HG02870 (cell line): Measurements from ENCODE around the gene ZNF516.

Source experiments
- ATAC-seq: cut with Tn5 transposase; IDR thresholded peaks from one replicate; pipeline ENCODE4 v1.9.1; 2021; ENCODE audit warnings: mild to moderate bottlenecking, moderate library complexity; ENCODE audit not compliant: unreplicated experiment

Gene ZNF516

DNA sequence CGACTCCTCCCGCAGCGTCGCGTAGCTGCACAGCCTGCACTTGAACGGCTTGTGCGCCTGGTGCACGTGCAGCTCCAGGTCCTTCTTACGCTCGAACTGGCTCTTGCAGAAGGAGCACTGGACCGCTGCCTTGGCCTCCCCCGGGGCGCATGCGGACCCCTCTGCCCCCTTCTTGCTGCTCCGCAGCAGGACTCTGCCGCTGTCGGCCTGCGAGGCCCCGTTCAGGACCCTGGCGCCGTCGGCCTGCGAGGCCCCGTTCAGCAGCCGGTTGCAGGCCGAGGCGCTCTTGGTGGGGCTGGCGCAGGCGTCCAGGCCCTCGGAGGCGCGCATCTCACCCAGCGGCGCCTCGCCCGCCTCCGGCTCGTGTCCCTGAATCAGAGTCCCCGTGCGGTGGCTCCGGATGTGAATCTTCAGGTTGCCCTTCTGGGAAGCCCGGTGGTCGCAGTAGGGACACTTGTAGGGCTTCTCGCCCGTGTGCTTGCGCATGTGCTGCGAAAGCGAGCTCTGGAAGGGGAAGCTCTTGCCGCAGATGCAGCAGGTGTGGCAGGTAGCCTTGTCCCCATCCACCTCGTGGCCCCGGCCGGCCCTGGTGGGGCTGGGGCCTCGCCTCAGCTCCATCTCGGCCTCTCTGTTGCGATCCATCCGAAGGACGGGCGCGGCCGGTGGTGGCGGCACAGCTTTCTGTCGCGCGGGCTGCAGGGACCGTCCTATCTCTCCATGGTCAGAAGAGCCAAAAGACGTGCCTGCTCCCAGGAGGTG, 52.5 kb downstream of the ZNF516 start:
- ATAC-seq = no peak

DNA sequence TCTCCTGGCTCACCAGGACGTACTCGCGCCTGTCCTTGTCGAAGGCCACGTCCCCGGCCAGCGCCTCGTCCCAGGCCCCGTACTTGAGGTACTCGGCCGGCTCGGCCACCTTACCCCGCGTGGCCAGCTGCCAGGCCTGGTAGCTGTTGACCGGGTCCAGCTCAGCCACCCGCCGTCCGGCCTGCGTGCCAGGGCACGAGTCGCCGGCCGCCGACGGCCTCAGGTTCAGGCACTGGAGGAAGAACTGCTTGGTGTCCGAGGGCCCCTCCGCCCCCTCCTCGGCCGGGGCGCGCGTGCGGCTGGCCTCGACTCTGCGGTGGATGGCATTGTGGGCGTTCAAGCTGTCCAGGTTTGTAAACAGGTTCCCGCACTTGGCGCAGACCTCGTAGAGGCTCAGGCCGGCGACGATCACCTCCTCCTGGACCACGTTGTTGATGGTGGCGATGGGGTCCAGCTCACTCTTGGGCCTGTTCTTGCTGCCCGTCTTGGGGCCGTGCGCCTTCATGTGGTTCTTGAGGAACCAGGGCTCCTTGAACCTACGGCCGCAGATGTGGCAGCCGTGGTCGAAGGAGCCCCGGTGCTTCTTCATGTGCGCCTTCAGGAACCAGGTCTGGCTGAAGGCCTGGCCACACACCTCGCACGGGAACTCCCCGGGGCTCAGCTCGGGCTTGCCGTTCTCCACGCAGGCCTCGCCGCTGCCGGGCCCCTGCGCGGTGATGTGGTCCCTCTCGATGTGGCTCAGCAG, 53.2 kb downstream of the ZNF516 start:
- no peak for ATAC-seq

DNA sequence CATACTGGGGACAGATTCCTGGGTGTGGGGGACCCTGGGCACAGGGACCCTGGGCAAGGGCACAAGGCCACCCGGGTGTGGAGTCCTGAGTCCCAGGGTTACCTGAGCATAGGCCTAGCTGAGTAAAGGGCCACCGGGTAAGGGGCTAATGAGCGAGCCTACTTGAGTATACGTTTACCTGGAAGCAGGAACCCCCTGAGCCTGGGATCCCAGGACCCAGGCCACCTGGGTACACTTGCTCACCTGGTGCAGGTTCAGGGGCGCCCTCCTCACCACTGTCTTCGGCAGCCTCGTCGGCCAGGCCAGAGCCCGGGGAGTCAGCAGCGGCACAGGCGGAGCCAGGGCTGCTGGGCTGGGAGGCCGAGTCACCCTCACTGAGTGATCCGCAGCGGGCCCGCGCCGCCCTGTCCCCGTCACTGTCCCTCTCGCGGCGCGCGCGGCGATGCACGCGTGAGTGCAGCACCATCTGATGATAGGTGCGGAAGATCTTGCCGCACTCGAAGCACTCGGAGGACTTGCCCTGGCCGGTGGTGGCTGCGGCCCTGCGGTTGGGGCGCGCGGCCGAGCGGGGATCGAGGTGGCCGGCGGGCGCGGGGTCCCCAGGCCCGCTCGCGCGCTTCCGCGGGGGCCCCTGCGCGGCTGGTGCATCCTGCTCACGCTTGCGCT, 53.9 kb downstream of the ZNF516 start:
- ATAC-seq = no peak

DNA sequence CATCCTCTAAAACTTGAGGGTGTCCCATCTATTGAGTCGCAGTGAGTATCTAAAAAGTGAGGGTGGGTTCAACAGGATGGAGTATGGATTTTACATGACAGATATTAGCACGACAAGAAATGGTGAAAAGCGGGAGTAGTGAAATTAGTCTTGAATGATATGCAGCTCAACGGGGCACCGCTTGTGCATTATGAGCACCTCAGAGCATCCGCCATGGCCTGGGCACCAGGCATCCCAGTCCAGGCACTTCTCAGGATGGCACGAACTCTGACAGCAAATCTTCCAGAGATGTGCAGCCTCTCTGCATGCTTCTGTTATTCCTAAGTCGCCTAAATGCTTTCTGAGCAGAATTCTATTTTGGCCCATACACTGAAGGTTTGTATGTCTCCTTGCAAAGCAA, 57.1 kb downstream of the ZNF516 start:
- no peak for ATAC-seq

DNA sequence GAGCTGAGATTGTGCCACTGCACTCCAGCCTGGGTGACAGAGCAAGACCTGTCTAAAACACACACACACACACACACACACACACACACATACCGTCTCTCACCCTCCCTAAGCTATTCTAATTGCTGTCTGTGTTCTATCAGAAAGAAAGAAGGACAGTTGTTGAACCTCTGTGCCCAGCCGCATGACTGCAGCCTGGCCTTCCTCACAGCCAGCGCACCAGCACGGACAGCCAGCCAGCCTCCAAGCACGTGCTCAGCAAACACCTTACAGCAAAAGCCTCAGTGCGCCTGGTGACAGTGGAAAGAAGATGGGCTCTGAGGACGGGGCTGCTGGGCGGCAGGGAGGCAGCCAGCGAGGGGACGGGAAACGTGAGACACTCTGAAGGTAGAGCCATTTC, 58.0 kb downstream of the ZNF516 start:
- no peak for ATAC-seq

DNA sequence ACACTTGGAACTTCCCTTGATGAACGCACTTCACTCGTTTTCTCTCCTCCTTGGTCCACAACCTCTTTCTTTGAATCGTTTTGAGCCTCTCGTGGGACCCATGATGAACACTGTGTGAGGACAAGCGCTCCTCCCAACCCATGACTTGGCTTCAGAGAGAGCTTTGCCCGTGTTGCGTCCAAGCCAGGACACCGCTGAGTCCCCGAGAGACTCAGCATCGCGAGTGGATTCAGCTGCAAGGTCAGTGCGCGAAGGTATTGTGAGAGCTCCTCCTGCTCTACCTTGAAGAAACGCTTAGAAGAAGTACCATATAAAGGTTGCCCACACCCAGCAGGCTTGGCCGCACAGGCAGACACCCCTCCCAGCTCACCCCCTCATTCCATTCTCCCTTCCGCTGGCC, 58.7 kb downstream of the ZNF516 start:
- no peak for ATAC-seq

DNA sequence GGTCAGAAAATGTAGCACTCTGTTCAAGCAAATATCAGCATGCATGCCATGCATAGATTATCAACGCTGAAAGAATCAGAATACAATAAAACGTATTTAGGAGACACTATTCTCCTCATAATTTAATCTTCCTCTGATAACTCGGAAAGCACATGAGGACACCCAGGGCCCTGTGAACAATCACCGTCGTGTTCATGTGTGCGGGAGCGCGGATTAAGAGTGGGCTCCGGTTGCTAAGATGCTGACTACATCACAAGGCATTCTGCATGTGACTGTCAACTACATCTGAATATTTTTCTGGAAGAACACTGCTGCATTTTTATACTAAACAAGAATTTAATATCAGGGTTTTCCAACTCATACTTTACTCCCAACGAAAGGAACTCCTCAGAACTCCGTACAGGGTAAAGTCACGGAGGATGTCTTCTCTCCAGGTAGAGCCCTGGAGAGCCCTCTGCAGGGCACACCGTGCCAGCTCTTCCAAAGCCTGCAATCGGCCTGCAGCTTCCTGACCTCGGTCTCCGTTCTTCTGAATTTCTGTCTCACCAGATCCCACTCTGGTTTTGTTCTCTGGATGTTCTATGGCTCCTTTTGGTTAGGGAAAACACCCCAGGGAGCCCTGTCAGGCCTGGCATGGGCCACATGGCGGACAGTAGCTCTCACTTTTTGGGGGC, 59.6 kb downstream of the ZNF516 start:
- ATAC-seq = no peak

DNA sequence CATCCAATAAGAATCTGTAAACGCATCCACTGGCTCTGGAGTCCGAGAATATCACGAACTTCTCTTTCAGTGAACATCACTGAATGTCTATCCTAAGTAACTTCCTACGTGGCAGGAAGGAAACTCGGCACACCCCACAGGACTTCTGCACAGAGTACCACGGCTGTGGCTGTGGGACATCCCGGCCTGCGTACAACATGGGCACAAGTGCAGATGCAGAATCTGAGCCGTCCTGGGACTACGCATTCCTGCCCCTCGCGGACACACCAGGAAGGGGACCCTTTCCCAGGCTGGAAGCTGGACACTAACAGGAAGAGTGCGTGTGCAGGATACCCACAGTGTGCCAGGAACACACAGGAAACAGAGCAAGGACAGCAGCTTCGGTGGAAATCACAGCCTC, 60.6 kb downstream of the ZNF516 start:
- ATAC-seq = no peak

DNA sequence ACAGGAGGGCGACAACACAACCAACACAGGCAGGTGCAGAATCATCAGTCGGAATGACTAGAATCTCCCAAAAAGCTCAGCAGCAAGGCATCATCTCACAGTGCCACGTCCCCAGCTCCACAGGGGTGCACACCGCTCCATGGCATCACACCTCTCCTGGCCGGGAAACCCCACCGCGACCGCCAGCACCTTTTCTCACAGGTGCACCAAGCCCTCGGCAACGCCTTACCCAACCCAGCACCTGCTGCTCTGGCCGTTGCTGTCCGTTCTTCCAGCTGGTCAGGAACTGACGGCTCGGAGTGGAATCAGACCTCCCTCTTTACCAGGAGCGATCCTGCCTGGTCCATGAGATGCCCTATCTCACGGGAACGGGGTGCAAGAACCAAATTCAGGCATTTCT, 61.3 kb downstream of the ZNF516 start:
- ATAC-seq = no peak

DNA sequence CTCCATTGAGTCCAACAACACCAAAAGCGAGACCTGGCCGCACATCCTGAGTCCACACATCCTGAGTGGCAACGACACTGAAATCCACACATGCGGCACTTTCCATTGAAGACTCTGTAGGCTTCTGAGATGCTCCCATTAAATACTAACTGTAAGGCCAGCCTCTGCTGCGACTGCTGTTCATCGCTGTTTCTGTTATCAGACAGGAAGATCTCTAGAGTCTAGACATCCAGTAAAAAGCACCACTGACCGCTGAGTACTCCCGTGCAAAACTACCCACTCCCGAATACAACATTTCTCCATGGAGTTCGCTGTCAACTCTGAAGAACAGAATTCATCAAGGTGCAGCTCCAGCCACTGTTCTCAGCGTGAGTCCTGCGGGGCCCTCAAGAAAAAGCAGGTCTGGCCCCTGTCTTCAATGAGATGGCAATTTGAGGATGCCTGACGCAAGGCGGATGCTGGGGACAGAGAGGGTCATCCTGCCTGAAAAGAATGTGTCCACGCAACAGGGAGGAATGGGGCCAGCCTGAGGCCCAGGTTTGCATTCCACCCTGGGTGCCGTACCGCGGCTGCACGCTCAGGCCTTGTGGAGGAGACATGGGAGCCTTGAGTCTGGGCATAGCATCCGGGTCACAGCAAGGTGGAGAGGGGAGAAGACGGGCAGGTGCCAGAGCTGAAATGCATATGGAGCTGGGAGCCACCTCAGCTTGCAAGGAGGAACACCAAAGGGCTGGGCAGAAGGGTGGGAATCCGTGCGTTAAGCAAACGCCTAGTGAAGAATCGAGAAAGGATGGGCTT, 61.9 kb downstream of the ZNF516 start:
- ATAC-seq = no peak

DNA sequence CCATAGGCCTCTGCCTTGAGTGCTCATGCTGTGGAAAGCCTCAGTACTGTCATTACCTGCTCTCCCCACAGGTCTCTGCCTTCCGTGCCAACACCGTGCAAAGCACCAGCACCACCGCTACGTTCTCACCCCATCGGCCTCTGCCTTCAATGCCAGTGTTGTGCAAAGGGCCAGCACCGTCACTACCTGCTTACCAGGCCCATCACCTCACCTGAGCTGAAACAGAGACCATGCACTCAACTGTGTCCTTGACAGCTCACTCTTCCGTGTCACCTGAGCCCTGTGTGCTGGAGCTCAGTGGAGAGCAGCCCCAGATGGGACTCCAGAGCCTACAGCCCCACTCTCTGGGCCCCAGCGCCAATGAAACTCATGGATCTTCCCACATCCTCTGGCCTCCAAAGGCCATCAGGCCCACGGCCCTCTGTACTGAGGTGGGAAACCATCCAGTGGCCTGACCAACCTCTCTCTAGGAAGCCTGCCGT, 62.7 kb downstream of the ZNF516 start:
- no peak for ATAC-seq

DNA sequence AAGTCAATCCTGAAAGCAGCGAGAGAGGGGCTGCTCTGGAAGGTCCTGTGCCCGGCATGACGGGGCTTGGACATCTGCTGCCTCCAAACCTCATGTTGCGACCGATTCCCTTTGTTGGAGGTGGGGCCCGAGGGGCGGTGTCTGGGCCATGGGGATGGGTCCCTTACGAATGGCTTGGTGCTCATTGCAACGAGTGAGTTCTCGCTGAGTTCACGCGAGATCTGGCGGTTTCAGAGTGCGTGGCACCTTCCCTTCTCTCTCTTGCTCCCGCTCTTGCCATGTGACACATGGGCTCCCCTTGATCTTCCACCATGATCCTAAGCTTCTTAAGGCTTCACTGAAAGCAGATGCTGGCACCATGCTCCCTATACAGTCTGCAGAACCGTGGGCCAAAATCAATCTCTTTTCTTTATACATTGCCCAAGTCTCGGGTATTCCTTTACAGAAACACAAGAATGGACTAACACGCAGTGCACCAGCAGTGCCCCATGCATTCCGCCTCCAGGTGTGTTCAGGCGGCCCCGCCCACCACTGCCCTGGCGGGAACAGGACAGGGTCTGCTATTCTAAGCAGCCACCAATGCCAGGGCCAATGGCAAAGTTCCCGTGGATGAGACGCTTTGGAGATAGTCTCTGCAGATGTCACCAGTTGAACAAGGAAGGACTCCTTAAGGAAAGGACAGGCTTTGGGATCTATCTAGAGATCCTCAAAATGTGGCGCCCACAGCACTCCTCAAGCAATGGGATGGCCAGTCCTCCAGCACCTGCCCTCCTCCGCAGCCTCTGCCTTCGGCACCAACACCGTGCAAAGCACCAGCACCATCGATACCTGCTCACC, 63.4 kb downstream of the ZNF516 start:
- ATAC-seq = no peak

DNA sequence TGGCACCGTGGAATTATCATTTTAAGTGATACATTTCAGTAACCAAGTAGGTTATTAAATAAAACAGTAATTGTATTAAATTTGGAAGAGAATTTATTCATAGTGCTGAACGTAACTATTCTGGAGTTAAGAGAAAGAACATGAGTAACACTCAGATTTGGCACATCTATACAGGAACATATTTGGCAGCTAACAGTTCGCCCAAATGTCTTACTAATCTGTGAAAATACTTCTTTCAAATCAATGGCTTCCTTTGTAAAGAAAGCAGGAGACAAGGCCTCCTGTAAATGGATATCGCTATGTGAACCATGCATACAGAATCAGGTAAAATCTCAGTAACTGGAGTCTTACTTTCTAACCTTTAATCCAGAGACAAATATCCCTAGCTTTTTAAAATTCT, 64.4 kb downstream of the ZNF516 start:
- ATAC-seq = no peak

DNA sequence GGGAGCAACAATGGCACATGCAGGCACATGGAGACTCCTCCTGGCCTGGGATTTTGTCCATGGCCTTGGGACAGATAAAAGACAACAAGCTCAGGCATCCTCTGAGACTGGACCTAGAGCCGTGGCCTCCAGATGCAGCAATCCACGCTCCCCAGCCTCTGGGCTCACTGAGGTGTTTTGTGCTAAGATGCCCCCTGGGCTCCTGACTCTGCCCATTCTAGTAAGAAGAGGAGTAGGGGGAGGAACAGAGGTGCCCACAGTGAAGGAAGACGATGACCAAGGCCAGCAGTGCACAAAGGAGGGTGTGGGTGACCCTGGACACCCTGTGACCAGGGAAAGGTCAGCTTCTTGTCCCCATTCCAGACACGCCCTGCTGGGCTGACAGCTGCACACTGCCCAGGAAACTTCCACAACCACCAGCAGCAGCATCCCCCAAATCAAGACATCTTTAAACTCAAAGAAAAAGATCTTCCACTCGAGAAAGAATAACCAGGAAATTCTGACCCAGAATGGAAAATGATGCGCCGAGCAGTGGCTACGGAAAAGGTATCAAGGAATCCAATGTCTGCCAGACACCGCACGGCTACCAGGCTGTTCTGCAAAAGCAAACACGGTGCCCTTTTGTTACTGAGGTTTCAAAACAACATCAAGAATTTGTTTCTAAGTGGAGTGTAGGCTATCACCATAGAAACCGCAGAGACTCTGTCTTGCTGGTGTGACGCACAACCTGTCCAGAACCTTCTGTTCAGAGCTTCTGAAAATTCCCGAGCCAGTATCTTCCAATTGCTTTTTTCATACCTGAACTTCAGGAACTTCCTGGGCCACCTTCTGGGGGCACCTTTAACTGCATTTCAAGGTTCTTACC, 65.5 kb downstream of the ZNF516 start:
- no peak for ATAC-seq

DNA sequence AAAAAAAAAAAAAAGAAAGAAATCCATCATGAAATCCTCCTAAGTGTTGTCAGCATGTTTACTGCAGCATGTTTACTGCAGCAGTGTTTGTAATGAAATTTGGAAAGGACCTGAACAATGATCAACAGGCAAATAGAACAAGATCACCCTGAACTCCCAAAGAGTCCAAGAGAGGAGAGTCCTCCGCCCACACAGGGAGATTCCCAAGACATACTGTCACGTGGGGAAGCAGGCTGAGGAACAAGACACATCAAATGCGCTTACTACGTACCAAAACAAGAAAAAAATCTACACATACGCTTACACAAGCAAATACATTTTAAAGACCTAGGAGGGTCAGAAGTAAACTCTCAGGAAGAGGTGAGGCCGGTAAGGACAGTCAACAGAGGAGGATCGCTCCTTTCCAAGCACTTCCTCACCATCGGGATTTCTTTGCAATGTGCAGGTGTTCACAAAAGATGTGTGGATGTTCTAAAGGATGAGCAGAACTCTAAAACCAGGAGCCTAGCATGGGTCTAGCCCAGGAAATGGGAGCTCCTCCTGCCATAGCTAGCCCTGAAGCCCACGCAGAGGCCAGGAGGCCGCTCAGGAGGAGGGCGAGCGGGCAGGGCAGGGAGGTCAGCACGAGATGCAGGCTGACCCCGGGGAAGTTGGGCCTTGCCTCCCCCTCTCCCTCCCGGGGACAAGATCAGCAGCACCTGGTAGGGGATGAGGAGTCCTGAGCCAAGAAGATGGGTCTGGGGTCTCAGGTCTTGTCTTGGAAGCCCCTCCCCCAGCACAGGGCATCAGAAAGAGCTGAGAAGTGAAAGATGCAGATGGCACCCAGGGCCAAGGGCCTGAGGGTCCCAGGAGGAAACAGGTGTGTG, 66.4 kb downstream of the ZNF516 start:
- ATAC-seq = no peak

DNA sequence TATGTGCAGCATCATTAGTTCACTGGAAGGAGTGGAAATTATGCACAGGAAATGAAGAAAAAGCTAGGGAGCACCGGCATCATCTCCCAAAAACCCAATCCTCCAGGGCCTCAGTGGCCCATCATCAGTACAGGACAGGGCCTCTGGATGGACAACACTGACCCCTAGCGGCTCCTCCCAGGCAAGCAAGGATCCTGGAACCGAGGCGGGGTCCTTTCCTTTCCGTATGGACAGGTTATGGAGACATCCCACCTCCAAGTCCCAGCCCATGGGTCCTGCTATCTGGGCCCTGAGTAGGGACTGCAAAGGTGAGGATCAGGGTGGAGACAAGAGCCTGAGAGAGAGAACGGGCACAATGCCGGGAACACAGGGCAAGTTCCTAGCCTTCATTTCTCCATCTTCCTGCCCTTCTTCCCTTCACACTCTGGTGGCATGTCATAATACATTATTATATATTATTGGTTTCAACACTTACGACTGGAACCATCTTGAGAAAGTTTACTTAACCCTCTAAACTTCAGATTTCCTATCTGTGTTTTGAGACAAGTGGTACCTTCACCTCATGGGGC, 68.2 kb downstream of the ZNF516 start:
- ATAC-seq = no peak
